SK-N-SH treated with all-trans-retinoic acid at 6 μM for 48 hours (cell line): ENCODE measurements around the gene NAT8.

Source experiments
- ATAC-seq: fragments of 200-7000 bp; cut with Tn5 transposase; 3 replicates; pipeline ENCODE4 v1.9.1; 2020; ENCODE audit warnings: mild to moderate bottlenecking, moderate library complexity
- ARNTL ChIP-seq: fragments of 450-650 bp; formaldehyde crosslinking; IDR thresholded peaks from 2 replicates; pipeline ENCODE4 v1.5.0; 2020; ENCODE audit warnings: low read depth, mild to moderate bottlenecking, moderate library complexity, borderline replicate concordance
- BACH2 ChIP-seq: fragments of 250-450 bp; sonication (Bioruptor Pico); IDR thresholded peaks from 2 replicates; pipeline ENCODE4 v1.9.0; 2021; ENCODE audit warnings: mild to moderate bottlenecking, borderline replicate concordance
- CSRNP3 ChIP-seq: fragments of 250-450 bp; sonication (Bioruptor Pico); IDR thresholded peaks from 2 replicates; pipeline ENCODE4 v1.5.1; 2021; ENCODE audit warnings: mild to moderate bottlenecking, moderate library complexity
- ESRRG ChIP-seq: fragments of 250-450 bp; sonication (Bioruptor Pico); IDR thresholded peaks from 2 replicates; pipeline ENCODE4 v1.6.1; 2021; ENCODE audit warnings: mild to moderate bottlenecking
- GLIS3 ChIP-seq: fragments of 250-450 bp; sonication (Bioruptor Pico); IDR thresholded peaks from 2 replicates; pipeline ENCODE4 v1.5.0; 2020; ENCODE audit warnings: mild to moderate bottlenecking, moderate library complexity
- ISL1 ChIP-seq: fragments of 250-450 bp; sonication (Bioruptor Pico); IDR thresholded peaks from 2 replicates; pipeline ENCODE4 v2.1.2; 2022; ENCODE audit warnings: mild to moderate bottlenecking, moderate library complexity
- OSR1 ChIP-seq: fragments of 250-450 bp; sonication (Bioruptor Pico); IDR thresholded peaks from 2 replicates; pipeline ENCODE4 v1.8.0; 2022; ENCODE audit warnings: moderate library complexity, mild to moderate bottlenecking, inconsistent platforms
- PATZ1 ChIP-seq: fragments of 250-450 bp; sonication (Bioruptor Pico); IDR thresholded peaks from 2 replicates; pipeline ENCODE4 v1.8.0; 2020; ENCODE audit warnings: mild to moderate bottlenecking, moderate library complexity, borderline replicate concordance
- POU6F1 ChIP-seq: fragments of 250-450 bp; sonication (Bioruptor Pico); IDR thresholded peaks from 2 replicates; pipeline ENCODE4 v1.8.0; 2021; ENCODE audit warnings: low read depth, mild to moderate bottlenecking, moderate library complexity, borderline replicate concordance
- PPARA ChIP-seq: fragments of 250-450 bp; sonication (Bioruptor Pico); IDR thresholded peaks from 2 replicates; pipeline ENCODE4 v1.5.0; 2020; ENCODE audit warnings: mild to moderate bottlenecking, borderline replicate concordance
- RARB ChIP-seq: fragments of 250-450 bp; sonication (Bioruptor Pico); IDR thresholded peaks from 2 replicates; pipeline ENCODE4 v1.8.0; 2021; ENCODE audit warnings: mild to moderate bottlenecking, moderate library complexity
- TCF4 ChIP-seq: fragments of 250-450 bp; sonication (Bioruptor Pico); IDR thresholded peaks from 2 replicates; pipeline ENCODE4 v1.8.0; 2021; ENCODE audit warnings: mild to moderate bottlenecking, moderate library complexity, borderline replicate concordance
- TOX ChIP-seq: fragments of 250-450 bp; sonication (Bioruptor Pico); IDR thresholded peaks from 2 replicates; pipeline ENCODE4 v1.8.0; 2021; ENCODE audit warnings: mild to moderate bottlenecking, moderate library complexity, borderline replicate concordance
- TSHZ2 ChIP-seq: fragments of 250-450 bp; sonication (Bioruptor Pico); IDR thresholded peaks from 2 replicates; pipeline ENCODE4 v1.5.0; 2020; ENCODE audit warnings: mild to moderate bottlenecking, moderate library complexity
- ZFP3 ChIP-seq: fragments of 250-450 bp; sonication (Bioruptor Pico); IDR thresholded peaks from 2 replicates; pipeline ENCODE4 v1.5.0; 2020; ENCODE audit warnings: mild to moderate bottlenecking, moderate library complexity
- ZFP30 ChIP-seq: fragments of 450-650 bp; formaldehyde crosslinking; IDR thresholded peaks from 2 replicates; pipeline ENCODE4 v1.5.0; 2022; ENCODE audit warnings: mild to moderate bottlenecking, moderate library complexity
- ZNF565 ChIP-seq: fragments of 450-650 bp; formaldehyde crosslinking; conservative IDR thresholded peaks from 2 replicates; pipeline ENCODE4 v1.5.0; 2020; ENCODE audit warnings: low read depth, mild to moderate bottlenecking, moderate library complexity
- ZNF70 ChIP-seq: fragments of 450-650 bp; formaldehyde crosslinking; IDR thresholded peaks from 2 replicates; pipeline ENCODE4 v1.5.0; 2020; ENCODE audit warnings: mild to moderate bottlenecking, moderate library complexity
- ZNF8 ChIP-seq: fragments of 450-650 bp; formaldehyde crosslinking; IDR thresholded peaks from 2 replicates; pipeline ENCODE4 v1.5.0; 2020; ENCODE audit warnings: mild to moderate bottlenecking, moderate library complexity

Gene NAT8

GRCh38 chr2:73614997-73615396 is 27.2 kb downstream of the NAT8 start:
- TF ChIP-seq ESRRG (CRISPR knock-in tag) (no peak), TOX (CRISPR knock-in tag) (no peak), POU6F1 (CRISPR knock-in tag) (no peak), ZNF565 (no peak), ARNTL (CRISPR knock-in tag) (no peak), ZFP3 (CRISPR knock-in tag) (no peak), RARB (CRISPR knock-in tag) (no peak), ZFP30 (CRISPR knock-in tag) (no peak), ZNF70 (CRISPR knock-in tag) (no peak), PATZ1 (CRISPR knock-in tag) (no peak), GLIS3 (CRISPR knock-in tag) (no peak), ISL1 (CRISPR knock-in tag) (no peak), ZNF8 (no peak), CSRNP3 (CRISPR knock-in tag) (no peak), BACH2 (CRISPR knock-in tag) (no peak), TSHZ2 (no peak), OSR1 (no peak)
- TF ChIP-seq, all 23 proteins: peak for 0
- no peak for ATAC-seq

- TF ChIP-seq ZFP3 (CRISPR knock-in tag) (no peak), TOX (CRISPR knock-in tag) (no peak), ZNF8 (no peak), ZFP30 (CRISPR knock-in tag) (no peak), ISL1 (CRISPR knock-in tag) (no peak), ZNF565 (no peak), TCF4 (CRISPR knock-in tag) (no peak), CSRNP3 (CRISPR knock-in tag) (no peak), PPARA (CRISPR knock-in tag) (no peak), RARB (CRISPR knock-in tag) (no peak), TSHZ2 (no peak), GLIS3 (CRISPR knock-in tag) (no peak), ESRRG (CRISPR knock-in tag) (no peak), ZNF70 (CRISPR knock-in tag) (no peak)
- TF ChIP-seq, all 23 proteins: peak for 0
- no peak for ATAC-seq
These were observed 28.1 kb downstream of the NAT8 start for GRCh38 chr2:73614105-73614504.
